GM12878 (cell line): ENCODE measurements around the gene FGFBP3. TPM values are rescaled to one million over a fixed set of nuclear protein-coding genes. Genes with fewer than 3 reads are reported as not detected.
A peak's percentile ranks its signal among the peaks of the same experiment; 100 is the strongest.

ENCODE experiments used
- ATAC-seq: fragments of 200-7000 bp; cut with Tn5 transposase; 3 replicates; pipeline ENCODE4 v1.9.1; 2020; ENCODE audit warnings: mild to moderate bottlenecking, moderate library complexity
- BruUV-seq: library from RNA; stranded (reverse); fragments of 400-500 nt; replicated peaks from 2 replicates; lab custom pipeline; 2021; lab: Mats Ljungman, UMichigan
- CTCF ChIA-PET: fragments of 300-600 bp; sonication (Branson Sonifier 250); formaldehyde crosslinking; extraction: SDS; loops from one replicate; lab custom pipeline; 2021; ENCODE audit warnings: inconsistent platforms; lab: Yijun Ruan, JAX
- POLR2A ChIA-PET: fragments of 350-600 bp; formaldehyde crosslinking; extraction: SDS; loops from one replicate; lab custom pipeline; 2021; ENCODE audit warnings: inconsistent platforms; lab: Charles Lee
- RAD21 ChIA-PET: fragments of 300-600 bp; sonication (Branson Sonifier 250); formaldehyde crosslinking; loops from one replicate; lab custom pipeline; 2023; ENCODE audit warnings: antibody characterized with exemption; ENCODE audit not compliant: unreplicated experiment; lab: Charles Lee
- SMC1A ChIA-PET: fragments of 300-600 bp; sonication (Branson Sonifier 250); formaldehyde crosslinking; loops from one replicate; lab custom pipeline; 2023; ENCODE audit not compliant: unreplicated experiment, uncharacterized antibody; lab: Charles Lee
- DNase-seq: peaks from one replicate; pipeline ENCODE4 v3.0.0-alpha.2; 2011; ENCODE audit warnings: low read depth, low spot score
- FAIRE-seq: peaks from 3 replicates; lab custom pipeline; 2011; peaks lifted over from hg19 to GRCh38; lab: Jason Lieb, UNC
- H2AFZ ChIP-seq: 2 replicates; pipeline ENCODE4 v1.6.0; 2011; ENCODE audit warnings: low read depth, low read length, control low read depth; ENCODE audit not compliant: control insufficient read depth
- H3K27ac ChIP-seq: 2 replicates; pipeline ENCODE4 v1.5.1; 2011; ENCODE audit warnings: control low read depth; ENCODE audit not compliant: control insufficient read depth, insufficient read depth
- H3K27me3 ChIP-seq, 2 experiments: replicated peaks in 1 of 2; 2 replicates each; pipeline versions ENCODE4 v1.6.0 to v1.6.1; 2011; ENCODE audit warnings: low read length in 1 of 2; ENCODE audit not compliant: control insufficient read depth in 2 of 2, insufficient read depth in 2 of 2
- H3K36me3 ChIP-seq, 2 experiments: 2 replicates each; pipeline ENCODE4 v1.5.1; 2011; ENCODE audit warnings: low read length in 1 of 2; ENCODE audit not compliant: control insufficient read depth in 2 of 2, insufficient read depth in 2 of 2
- H3K4me1 ChIP-seq: 2 replicates; pipeline ENCODE4 v1.6.1; 2011; ENCODE audit warnings: mild to moderate bottlenecking, low read length, moderate library complexity, mixed read lengths; ENCODE audit not compliant: control insufficient read depth, insufficient read depth
- H3K4me2 ChIP-seq: 2 replicates; pipeline ENCODE4 v1.6.0; 2011; ENCODE audit warnings: control low read depth; ENCODE audit not compliant: control insufficient read depth, insufficient read depth
- H3K4me3 ChIP-seq: fragments of 200-600 bp; sonication (generic); 2 replicates; pipeline ENCODE4 v1.5.1; 2016
- H3K79me2 ChIP-seq: 2 replicates; pipeline ENCODE4 v1.6.0; 2011; ENCODE audit warnings: low read length; ENCODE audit not compliant: control insufficient read depth, insufficient read depth
- H3K9ac ChIP-seq: 2 replicates; pipeline ENCODE4 v1.8.0; 2011; ENCODE audit warnings: low read length, control low read depth, mixed read lengths; ENCODE audit not compliant: control insufficient read depth, insufficient read depth
- H3K9me3 ChIP-seq: replicated peaks from 3 replicates; pipeline ENCODE4 v1.5.1; 2011; ENCODE audit warnings: mild to moderate bottlenecking, low read length; ENCODE audit not compliant: control insufficient read depth, insufficient read depth
- H4K20me1 ChIP-seq: 2 replicates; pipeline ENCODE4 v1.6.0; 2011; ENCODE audit not compliant: control insufficient read depth, insufficient read depth
- CEBPB ChIP-seq, 2 experiments: fragments of 150-350 bp in 1 of 2; IDR thresholded peaks; 2 replicates each; pipeline ENCODE4 v1.6.1; 2012 to 2014; ENCODE audit warnings: low read depth in 2 of 2, low read length in 2 of 2, borderline replicate concordance in 1 of 2, inconsistent platforms in 1 of 2
- E4F1 ChIP-seq: fragments of 450-650 bp; IDR thresholded peaks from 2 replicates; pipeline ENCODE4 v1.6.1; 2018; ENCODE audit warnings: borderline replicate concordance, mild to moderate bottlenecking; ENCODE audit not compliant: partially characterized antibody
- GABPA ChIP-seq: IDR thresholded peaks from 2 replicates; pipeline ENCODE4 v1.6.1; 2014; ENCODE audit warnings: antibody characterized with exemption, low read depth, mild to moderate bottlenecking, inconsistent platforms
- HDGF ChIP-seq: fragments of 450-650 bp; IDR thresholded peaks from 2 replicates; pipeline ENCODE4 v1.6.1; 2016; ENCODE audit warnings: antibody characterized with exemption
- MXI1 ChIP-seq: fragments of 150-350 bp; IDR thresholded peaks from 2 replicates; pipeline ENCODE4 v1.6.1; 2011; ENCODE audit warnings: low read depth, mild to moderate bottlenecking, inconsistent platforms, low read length, improper control_type of control experiment
- RBBP5 ChIP-seq: fragments of 200-600 bp; sonication (generic); conservative IDR thresholded peaks from 2 replicates; pipeline ENCODE4 v1.6.1; 2016
- ZNF24 ChIP-seq: fragments of 450-650 bp; IDR thresholded peaks from 2 replicates; pipeline ENCODE4 v1.6.1; 2017; ENCODE audit warnings: antibody characterized with exemption, mild to moderate bottlenecking
- WGBS: methylation state at CpG from one replicate; pipeline ENCODE4 v1.1.6; 2016; ENCODE audit warnings: low lambda C conversion rate; ENCODE audit not compliant: insufficient replicate concordance, insufficient coverage; ENCODE audit errors: missing lambda C conversion rate; 5-methylcytosine and 5-hydroxymethylcytosine counted together
- in situ Hi-C: fragments of 300-500 bp; cut with MboI; formaldehyde crosslinking; loops from 9 replicates; pipeline ENCODE4 v1.14.3; 2018; ENCODE audit warnings: mixed read lengths
- intact Hi-C: fragments of 100-400 bp; cut with micrococcal nuclease; formaldehyde crosslinking; loops from one replicate; pipeline ENCODE4 v1.14.2; 2022; ENCODE audit not compliant: unreplicated experiment
- polyA plus RNA-seq, 11 experiments: library from polyadenylated mRNA; depleted of rRNA in 4 of 11; unstranded in 6 of 11; stranded (reverse) in 5 of 11; fragments of >200 nt; fragmentation: Nextera tagmentation in 4 of 11; fragmentation: Illumina TruSeq in 1 of 11; extraction: Ambion mirVana in 4 of 11; extraction: Trizol in 1 of 11; gene quantifications; 1 replicate in 1 of 11; 2 replicates in 10 of 11; pipeline versions ENCODE4 v1.2.1 to v1.2.3, GENCODE V29; 2011 to 2016; ENCODE audit warnings: inconsistent platforms in 2 of 11, missing spikeins in 2 of 11, low read depth in 1 of 11
- total RNA-seq, 4 experiments: library from RNA; depleted of rRNA in 3 of 4; stranded (reverse); fragments of >200 nt in 3 of 4; fragmentation: Illumina TruSeq in 1 of 4; extraction: Trizol in 1 of 4; gene quantifications; 2 replicates each; pipeline versions ENCODE4 v1.2.1 to v1.2.3, GENCODE V29; 2013 to 2021

Gene FGFBP3
- total and polyA plus RNA-seq, 10 of the 15 experiments (the other 5 are each of a cell fraction or from before 2014, with no cell fraction given): 0.08 to 1.0 (median 0.23) TPM

GRCh38 chr10:91930939-91931338 lies 21.7 kb upstream of the FGFBP3 start (continued):
- TF ChIP-seq E4F1 (no peak), CEBPB (IDR thresholded peaks at IDR 0.05; ENCODE audit: borderline replicate concordance in 1 of 2, low read depth in 2 of 2, low read length in 2 of 2) (no peak), RBBP5 (no peak), HDGF (no peak)

GRCh38 chr10:91925022-91925320 lies 15.7 kb upstream of the FGFBP3 start:
- H2AFZ ChIP-seq: no peak overlapping the region
- ATAC-seq (no peak), DNase-seq (no peak), FAIRE-seq (no peak)
- RAD21 ChIA-PET: no interaction called here
- peak overlapping the region; percentile 86 for H3K4me3 ChIP-seq
- no peaks in the 10 kb centered on the region; a peak in 1 of 4 replicates for H3K27me3 ChIP-seq
- peak overlapping the region; percentile 90 for H3K9ac ChIP-seq
- peaks cover 64% of the 10 kb centered on the region for H3K79me2 ChIP-seq
- WGBS: 23% methylated on average over 2 of the region's 2 CpGs
- BruUV-seq: no TSS peak
- H3K36me3 ChIP-seq: peaks cover 0 to 3% of the 10 kb centered on the region in 2 experiments; a peak in 1 of 4 replicates
- no peaks in the 10 kb centered on the region for H3K4me1 ChIP-seq
- POLR2A ChIA-PET: interaction anchor here (1.2 to 1.3 kb wide), 2 partner anchors 15 to 49 kb away, joined by 4 read pairs; no protein-coding TSS in a partner anchor
- H3K4me2 ChIP-seq: peak overlapping the region; percentile 36
- no peaks in the 10 kb centered on the region for H3K9me3 ChIP-seq
- CTCF ChIA-PET: interaction anchor here (1.1 to 1.9 kb wide), 3 partner anchors 9 to 16 kb away, joined by 3 to 4 read pairs (median 3); no protein-coding TSS in a partner anchor
- intact Hi-C loops: loop anchor here (5.0 kb wide), 1 partner anchor 128 kb away; the partner anchor contains the start of gene TNKS2
- in situ Hi-C loops: no loop called here
- TF ChIP-seq MXI1: no peak
- no peak for TF ChIP-seq ZNF24
- TF ChIP-seq GABPA: no peak
- peak overlapping the region; percentile 88 for H3K27ac ChIP-seq
- no peaks in the 10 kb centered on the region; the same call in 1 of the 2 replicates for H4K20me1 ChIP-seq
- SMC1A ChIA-PET: interaction anchor here (0.9 to 1.7 kb wide), 2 partner anchors 8 to 128 kb away, joined by 3 to 9 read pairs; no protein-coding TSS in a partner anchor
